Stimulated activated CD4-positive, alpha-beta T cell treated with anti-CD3 and anti-CD28 coated beads, Interleukin-2, amount 100 ng/mL, for 4 hours (primary cell): ENCODE measurements around the gene MYLK2.

ENCODE experiments used
- DNase-seq: peaks from one replicate; pipeline ENCODE4 v3.0.0-alpha.2; 2020; ENCODE audit warnings: low read depth

MYLK2 gene

GRCh38 chr20:31875671-31876070, 56.5 kb downstream of the MYLK2 start:
- no peak for DNase-seq

DNA sequence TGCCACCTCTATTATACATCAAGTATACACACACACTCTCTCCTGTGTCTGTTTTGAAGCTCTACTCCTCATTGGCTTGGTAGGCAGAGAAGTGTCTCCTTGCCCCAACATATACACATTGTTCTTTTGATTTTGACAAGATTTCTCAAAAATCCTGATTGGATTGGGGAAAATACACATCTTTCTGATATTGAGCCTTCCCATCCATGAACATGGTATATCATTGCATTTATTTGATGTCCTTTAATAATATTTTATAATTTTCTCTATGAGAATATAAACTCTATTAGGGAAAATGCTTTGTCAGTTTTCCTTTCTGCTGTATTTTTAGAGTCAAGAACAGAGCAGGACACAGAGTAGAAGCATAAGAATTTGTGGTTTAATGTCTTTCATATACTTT, 58.5 kb downstream of the MYLK2 start:
- DNase-seq: no peak

DNA sequence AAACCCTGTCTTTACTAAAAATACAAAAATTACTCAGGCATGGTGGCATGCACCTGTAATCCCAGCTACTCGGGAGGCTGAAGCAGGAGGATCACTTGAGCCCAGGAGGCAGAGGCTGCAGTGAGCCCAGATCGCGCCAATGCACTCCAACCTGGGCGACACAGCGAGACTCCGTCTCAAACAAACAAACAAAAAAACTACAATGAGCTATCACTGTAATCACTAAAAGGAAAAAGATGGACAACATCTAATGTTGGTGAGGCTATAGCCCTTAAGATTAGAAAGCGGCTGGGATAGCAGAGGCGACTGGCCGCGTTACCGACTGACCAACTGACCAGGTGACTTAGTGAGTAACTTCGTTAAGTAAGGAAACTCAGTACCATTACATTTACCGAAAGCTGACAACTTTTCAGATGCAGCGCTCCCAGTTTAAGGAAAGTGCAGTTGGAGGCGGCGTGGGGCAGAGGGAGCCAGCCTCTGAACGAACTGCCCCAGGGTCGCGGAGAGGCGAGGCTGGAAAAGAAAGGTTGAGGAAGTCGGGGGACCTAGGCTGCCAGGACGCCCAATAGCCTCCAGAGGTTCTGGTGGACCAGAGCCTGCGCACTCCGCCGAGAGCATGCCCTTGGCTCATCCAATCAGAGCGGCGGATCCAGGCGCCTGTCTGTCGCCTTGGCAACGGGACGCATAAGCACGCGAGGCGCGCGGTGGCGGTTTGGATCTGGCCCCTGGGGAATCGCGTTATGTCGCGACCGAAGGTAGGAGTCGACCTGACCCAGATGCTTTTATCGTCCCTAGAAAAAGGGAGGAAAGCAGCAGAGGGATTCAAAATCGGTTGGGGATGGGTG, 60.2 kb downstream of the MYLK2 start:
- peak; percentile 64 for DNase-seq

- DNase-seq: no peak
These were observed 62.8 kb downstream of the MYLK2 start for GRCh38 chr20:31881945-31882344.

DNA sequence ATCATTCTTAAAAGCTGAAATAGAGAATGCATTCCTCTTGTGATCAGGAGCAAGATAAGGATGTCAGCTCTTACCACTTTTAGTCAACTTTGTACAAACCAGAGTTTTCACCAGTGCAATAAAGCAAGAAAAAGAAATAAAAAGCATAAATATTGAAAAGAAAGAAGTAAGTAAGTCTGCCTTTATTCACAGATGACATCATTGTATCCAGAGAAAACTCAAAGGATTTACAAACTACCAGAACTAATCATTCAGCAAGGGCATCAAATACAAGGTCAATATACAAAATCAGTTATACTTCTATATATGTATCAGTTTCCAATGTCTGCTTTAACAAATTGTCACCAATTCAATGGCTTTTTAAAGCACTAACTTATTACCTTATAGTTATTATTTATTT, 64.7 kb downstream of the MYLK2 start:
- no peak for DNase-seq
